ENCODE results near the gene SMPD4.

- TF ChIP-seq CTCF (IDR thresholded peaks at IDR 0.05; ENCODE audit: low read length) (no peak), EZH2 (IDR thresholded peaks at IDR 0.05; ENCODE audit: borderline replicate concordance, low read length) (no peak)
Observed at GRCh38 chr2:130187268-130187667, 5.9 kb upstream of the SMPD4 start.
